Caco-2 (cell line): ENCODE measurements around the gene FAM131A. TPM values are rescaled to one million over a fixed set of nuclear protein-coding genes. Genes with fewer than 3 reads are reported as not detected.

Experiments
- BruUV-seq: library from RNA; stranded (reverse); fragments of 400-500 nt; replicated peaks from 2 replicates; lab custom pipeline; 2021; lab: Mats Ljungman, UMichigan
- CTCF ChIA-PET: fragments of 300-600 bp; sonication (Branson Sonifier 250); formaldehyde crosslinking; loops from one replicate; lab custom pipeline; 2022; ENCODE audit warnings: antibody characterized with exemption; lab: Charles Lee
- POLR2A ChIA-PET: fragments of 300-600 bp; sonication (Branson Sonifier 250); formaldehyde crosslinking; loops from one replicate; lab custom pipeline; 2022; ENCODE audit warnings: antibody characterized with exemption; lab: Charles Lee
- DNase-seq, 2 experiments: peaks; one replicate each; pipeline versions ENCODE4 v3.0.0 to v3.0.0-alpha.2; 2020 to 2022
- H3K27me3 ChIP-seq: replicated peaks from 2 replicates; pipeline ENCODE4 v1.6.0; 2011; ENCODE audit warnings: low read length; ENCODE audit not compliant: control insufficient read depth, insufficient read depth
- H3K36me3 ChIP-seq: 2 replicates; pipeline ENCODE4 v1.5.1; 2011; ENCODE audit warnings: low read length; ENCODE audit not compliant: control insufficient read depth, insufficient read depth
- H3K4me1 ChIP-seq: fragments of 250-450 bp; sonication (Bioruptor Pico); 2 replicates; pipeline ENCODE4 v1.5.1; 2020; ENCODE audit warnings: mild to moderate bottlenecking
- H3K4me3 ChIP-seq: 2 replicates; pipeline ENCODE4 v1.5.1; 2011; ENCODE audit warnings: low read depth, mild to moderate bottlenecking, control low read depth, low read length
- H3K9me3 ChIP-seq: fragments of 250-450 bp; sonication (Bioruptor Pico); 2 replicates; pipeline ENCODE4 v1.5.1; 2020; ENCODE audit warnings: mild to moderate bottlenecking, moderate library complexity
- H3K27ac Mint-ChIP-seq: one replicate; pipeline ENCODE4 v1.8.0; 2022; ENCODE audit warnings: mixed read lengths; ENCODE audit not compliant: unreplicated experiment
- H3K27me3 Mint-ChIP-seq: one replicate; pipeline ENCODE4 v1.8.0; 2022; ENCODE audit warnings: mixed read lengths; ENCODE audit not compliant: insufficient read depth, unreplicated experiment
- H3K36me3 Mint-ChIP-seq: one replicate; pipeline ENCODE4 v1.8.0; 2022; ENCODE audit warnings: mild to moderate bottlenecking, mixed read lengths; ENCODE audit not compliant: insufficient read depth, unreplicated experiment
- H3K4me1 Mint-ChIP-seq: one replicate; pipeline ENCODE4 v1.8.0; 2022; ENCODE audit warnings: low read depth, mixed read lengths; ENCODE audit not compliant: unreplicated experiment
- H3K4me3 Mint-ChIP-seq: one replicate; pipeline ENCODE4 v1.8.0; 2022; ENCODE audit warnings: mild to moderate bottlenecking, moderate library complexity, mixed read lengths; ENCODE audit not compliant: unreplicated experiment
- H3K9me3 Mint-ChIP-seq: one replicate; pipeline ENCODE4 v1.8.0; 2022; ENCODE audit warnings: mixed read lengths; ENCODE audit not compliant: unreplicated experiment
- intact Hi-C: fragments of 100-400 bp; cut with micrococcal nuclease; formaldehyde crosslinking; loops from one replicate; pipeline ENCODE4 v1.10.0; 2022; ENCODE audit not compliant: unreplicated experiment
- total RNA-seq: library from RNA; stranded (reverse); gene quantifications from 2 replicates; pipeline ENCODE4 v1.2.3, GENCODE V29; 2022
- TF ChIP-seq, protein P1 (sequence below), 2 experiments: fragments of 200-600 bp in 1 of 2; IDR thresholded peaks; 1 replicate in 1 of 2; 2 replicates in 1 of 2; pipeline versions ENCODE4 v1.5.1 to v1.8.0; 2011 to 2022; ENCODE audit warnings: antibody characterized with exemption in 1 of 2, control low read depth in 1 of 2, inconsistent platforms in 1 of 2, low read depth in 1 of 2, low read length in 1 of 2, mild to moderate bottlenecking in 1 of 2, moderate library complexity in 1 of 2; ENCODE audit not compliant: insufficient read depth in 1 of 2, severe bottlenecking in 1 of 2, unreplicated experiment in 1 of 2

FAM131A gene
- total RNA-seq, 1 experiment from 2014 or later: 6.1 TPM

- Histone ChIP-seq H3K36me3 (peaks cover 1% of the 10 kb centered on the region), H3K9me3 (no peaks in the 10 kb centered on the region), H3K27me3 (no peaks in the 10 kb centered on the region), H3K4me1 (peaks cover 11% of the 10 kb centered on the region), H3K4me3 (peak within 1 kb of the TSS; percentile 89)
- DNase-seq: peak; percentile 92 to 94
- CTCF ChIA-PET: no interaction called here
- Mint-ChIP-seq H3K9me3 (no peaks in the 10 kb centered on the region), H3K27ac (peak within 1 kb of the TSS; percentile 72), H3K27me3 (no peaks in the 10 kb centered on the region), H3K4me3 (peak within 1 kb of the TSS; percentile 85), H3K36me3 (peaks cover 46% of the 10 kb centered on the region), H3K4me1 (peaks cover 9% of the 10 kb centered on the region)
- no TSS peak for BruUV-seq
- TF ChIP-seq, protein P1, sequence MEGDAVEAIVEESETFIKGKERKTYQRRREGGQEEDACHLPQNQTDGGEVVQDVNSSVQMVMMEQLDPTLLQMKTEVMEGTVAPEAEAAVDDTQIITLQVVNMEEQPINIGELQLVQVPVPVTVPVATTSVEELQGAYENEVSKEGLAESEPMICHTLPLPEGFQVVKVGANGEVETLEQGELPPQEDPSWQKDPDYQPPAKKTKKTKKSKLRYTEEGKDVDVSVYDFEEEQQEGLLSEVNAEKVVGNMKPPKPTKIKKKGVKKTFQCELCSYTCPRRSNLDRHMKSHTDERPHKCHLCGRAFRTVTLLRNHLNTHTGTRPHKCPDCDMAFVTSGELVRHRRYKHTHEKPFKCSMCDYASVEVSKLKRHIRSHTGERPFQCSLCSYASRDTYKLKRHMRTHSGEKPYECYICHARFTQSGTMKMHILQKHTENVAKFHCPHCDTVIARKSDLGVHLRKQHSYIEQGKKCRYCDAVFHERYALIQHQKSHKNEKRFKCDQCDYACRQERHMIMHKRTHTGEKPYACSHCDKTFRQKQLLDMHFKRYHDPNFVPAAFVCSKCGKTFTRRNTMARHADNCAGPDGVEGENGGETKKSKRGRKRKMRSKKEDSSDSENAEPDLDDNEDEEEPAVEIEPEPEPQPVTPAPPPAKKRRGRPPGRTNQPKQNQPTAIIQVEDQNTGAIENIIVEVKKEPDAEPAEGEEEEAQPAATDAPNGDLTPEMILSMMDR (IDR thresholded peaks at IDR 0.05; ENCODE audit: insufficient read depth in 1 of 2, low read depth in 1 of 2, low read length in 1 of 2, severe bottlenecking in 1 of 2, unreplicated experiment in 1 of 2): no peak
- intact Hi-C loops: loop anchor here (1.0 kb wide), 2 partner anchors 15 to 49 kb away; partner anchors contain the start of gene PSMD2
- POLR2A ChIA-PET: no interaction called here
Observed at GRCh38 chr3:184314363-184314699, 23.1 kb upstream of the FAM131A start, which contains the start of gene EIF4G1. Gene EIF4G1, plus strand, starts transcription at chr3:184314606. Its CDS starts 1,191 bp downstream, at chr3:184315797.

DNA sequence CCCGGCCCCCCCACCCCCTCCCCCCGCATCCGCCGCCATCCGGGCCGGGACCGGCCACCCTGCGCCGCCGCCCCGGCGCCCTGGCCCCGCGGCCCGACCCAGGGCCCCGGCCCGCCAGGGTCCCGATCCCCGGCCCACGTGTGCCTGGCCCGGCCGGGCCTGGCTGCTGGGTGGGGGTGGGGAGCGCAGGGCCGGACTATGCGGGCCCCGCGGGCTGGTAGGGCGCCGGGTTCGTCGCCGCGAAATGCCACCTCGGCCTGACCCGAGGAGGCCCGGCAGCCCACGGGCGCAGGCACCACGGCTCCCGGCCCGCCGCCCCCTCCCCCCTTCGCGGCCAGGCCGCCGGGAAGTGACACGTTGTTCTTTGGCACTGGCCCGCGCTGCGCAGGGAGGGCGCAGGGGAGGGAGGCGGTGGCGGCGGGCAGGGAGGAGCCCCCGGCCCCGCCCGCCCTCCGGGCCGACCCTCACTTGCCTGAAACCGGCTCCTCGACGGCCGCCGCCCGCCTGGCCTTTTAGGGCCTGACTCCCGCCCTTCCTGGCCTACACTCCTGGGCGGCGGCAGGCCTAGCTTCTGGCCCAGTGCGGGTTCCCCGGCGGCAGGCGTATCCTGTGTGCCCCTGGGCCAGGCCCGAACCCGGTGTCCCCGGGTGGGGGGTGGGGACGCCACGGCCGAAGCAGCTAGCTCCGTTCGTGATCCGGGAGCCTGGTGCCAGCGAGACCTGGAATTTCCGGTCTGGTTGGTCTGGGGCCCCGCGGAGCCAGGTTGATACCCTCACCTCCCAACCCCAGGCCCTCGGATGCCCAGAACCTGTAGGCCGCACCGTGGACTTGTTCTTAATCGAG lies 22.5 kb upstream of the FAM131A start:
- H3K27ac Mint-ChIP-seq: peak overlapping the region; percentile 67
- H3K36me3 ChIP-seq: peaks cover 1% of the 10 kb centered on the region
- TF ChIP-seq, protein P1 (IDR thresholded peaks at IDR 0.05; ENCODE audit: insufficient read depth in 1 of 2, low read depth in 1 of 2, low read length in 1 of 2, severe bottlenecking in 1 of 2, unreplicated experiment in 1 of 2): no peak
- H3K27me3 Mint-ChIP-seq: no peaks in the 10 kb centered on the region
- no peaks in the 10 kb centered on the region for H3K9me3 ChIP-seq
- H3K9me3 Mint-ChIP-seq: no peaks in the 10 kb centered on the region
- H3K4me3 Mint-ChIP-seq: peak overlapping the region; percentile 85
- peaks cover 11% of the 10 kb centered on the region for H3K4me1 ChIP-seq
- peak overlapping the region; percentile 89 for H3K4me3 ChIP-seq
- DNase-seq: peak; percentile 65 to 72
- BruUV-seq: no TSS peak
- peaks cover 46% of the 10 kb centered on the region for H3K36me3 Mint-ChIP-seq
- H3K4me1 Mint-ChIP-seq: peaks cover 9% of the 10 kb centered on the region
- ChIA-PET CTCF (interaction anchor here (0.6 kb wide), 1 partner anchor 79 kb away, joined by 3 read pairs; no protein-coding TSS in a partner anchor), POLR2A (no interaction called here)
- intact Hi-C loops: loop anchor here (1.0 kb wide), 2 partner anchors 16 to 48 kb away; partner anchors contain the start of gene PSMD2
- no peaks in the 10 kb centered on the region for H3K27me3 ChIP-seq

DNA sequence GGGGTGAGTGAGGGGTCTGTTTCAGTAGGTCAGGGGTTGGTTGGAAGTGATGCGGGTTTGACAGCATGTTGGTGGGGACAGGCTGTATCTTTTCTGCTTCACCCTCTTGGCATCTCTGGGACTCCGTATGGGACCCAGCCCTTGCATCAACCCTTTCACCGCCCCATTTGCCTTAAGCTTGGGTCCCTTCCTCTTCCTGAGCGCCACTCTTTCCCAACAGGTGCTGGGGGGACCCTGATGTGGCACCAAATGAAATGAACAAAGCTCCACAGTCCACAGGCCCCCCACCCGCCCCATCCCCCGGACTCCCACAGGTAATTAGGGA lies 21.9 kb upstream of the FAM131A start:
- CTCF ChIA-PET: interaction anchor here (0.6 kb wide), 1 partner anchor 227 kb away, joined by 4 read pairs; no protein-coding TSS in a partner anchor
- H3K27me3 Mint-ChIP-seq: no peaks in the 10 kb centered on the region
- peak overlapping the region; percentile 89 for H3K4me3 ChIP-seq
- no peaks in the 10 kb centered on the region for H3K9me3 ChIP-seq
- POLR2A ChIA-PET: no interaction called here
- peak overlapping the region; percentile 85 for H3K4me3 Mint-ChIP-seq
- no peaks in the 10 kb centered on the region for H3K27me3 ChIP-seq
- H3K4me1 Mint-ChIP-seq: peaks cover 9% of the 10 kb centered on the region
- no peak for DNase-seq
- H3K27ac Mint-ChIP-seq: peak overlapping the region; percentile 67
- H3K9me3 Mint-ChIP-seq: no peaks in the 10 kb centered on the region
- TF ChIP-seq, protein P1 (IDR thresholded peaks at IDR 0.05; ENCODE audit: insufficient read depth in 1 of 2, low read depth in 1 of 2, low read length in 1 of 2, severe bottlenecking in 1 of 2, unreplicated experiment in 1 of 2): no peak
- peaks cover 49% of the 10 kb centered on the region for H3K36me3 Mint-ChIP-seq
- intact Hi-C loops: no loop called here
- peaks cover 11% of the 10 kb centered on the region for H3K4me1 ChIP-seq
- BruUV-seq: no TSS peak
- H3K36me3 ChIP-seq: peaks cover 1% of the 10 kb centered on the region
